K562 (cell line): ENCODE data around the gene AURKB. TPM values are rescaled to one million over a fixed set of nuclear protein-coding genes. Genes with fewer than 3 reads are reported as not detected.

ENCODE experiments used
- ARID2 ChIP-seq: fragments of 450-650 bp; IDR thresholded peaks from 2 replicates; pipeline ENCODE4 v1.6.1; 2017; ENCODE audit warnings: antibody characterized with exemption, mild to moderate bottlenecking
- ARNT ChIP-seq, 2 experiments: fragments of 450-650 bp; IDR thresholded peaks; 2 replicates each; pipeline ENCODE4 v1.6.1; 2016; ENCODE audit warnings: mild to moderate bottlenecking in 1 of 2
- CBX5 ChIP-seq: IDR thresholded peaks from 2 replicates; pipeline ENCODE4 v1.6.1; 2014; ENCODE audit warnings: low read depth, borderline replicate concordance
- DACH1 ChIP-seq: fragments of 450-650 bp; IDR thresholded peaks from 2 replicates; pipeline ENCODE4 v1.6.1; 2018; ENCODE audit not compliant: partially characterized antibody
- ETV6 ChIP-seq, 3 experiments: fragments of 150-350 bp in 1 of 3; sonication (generic) in 1 of 3; formaldehyde crosslinking in 1 of 3; IDR thresholded peaks; 2 replicates each; pipeline versions ENCODE4 v1.6.1 to v1.8.0; 2014 to 2022; ENCODE audit warnings: borderline replicate concordance in 2 of 3, low read depth in 2 of 3, antibody characterized with exemption in 1 of 3, low read length in 1 of 3, mild to moderate bottlenecking in 1 of 3, missing genetic modification reagents in 1 of 3
- FOXA1 ChIP-seq: fragments of 450-650 bp; IDR thresholded peaks from 2 replicates; pipeline ENCODE4 v1.6.1; 2016; ENCODE audit warnings: mild to moderate bottlenecking, borderline replicate concordance
- MCM2 ChIP-seq: fragments of 450-650 bp; IDR thresholded peaks from 2 replicates; pipeline ENCODE4 v1.6.1; 2017; ENCODE audit warnings: low read depth, mild to moderate bottlenecking
- MTA1 ChIP-seq: fragments of 450-650 bp; IDR thresholded peaks from 2 replicates; pipeline ENCODE4 v1.6.1; 2017; ENCODE audit warnings: borderline replicate concordance
- NR4A1 ChIP-seq, 2 experiments: fragments of 250-450 bp in 1 of 2; fragments of 450-650 bp in 1 of 2; sonication (Bioruptor Pico) in 1 of 2; IDR thresholded peaks; 2 replicates each; pipeline versions ENCODE4 v1.4.0 to v1.6.1; 2016 to 2020; ENCODE audit warnings: mild to moderate bottlenecking in 2 of 2, missing compliant biosample characterization in 1 of 2, missing genetic modification characterization in 1 of 2, moderate library complexity in 1 of 2
- PPARD ChIP-seq: fragments of 250-450 bp; sonication (Bioruptor Pico); IDR thresholded peaks from 2 replicates; pipeline ENCODE4 v1.8.0; 2022; ENCODE audit warnings: inconsistent platforms, mild to moderate bottlenecking, moderate library complexity
- RFX5 ChIP-seq: IDR thresholded peaks from 2 replicates; pipeline ENCODE4 v1.6.1; 2011; ENCODE audit warnings: low read depth, mild to moderate bottlenecking, improper control_type of control experiment, low read length
- RFX7 ChIP-seq: fragments of 250-450 bp; sonication (Bioruptor Pico); IDR thresholded peaks from 2 replicates; pipeline ENCODE4 v1.5.1; 2021; ENCODE audit warnings: mild to moderate bottlenecking
- XRCC5 ChIP-seq: fragments of 200-400 bp; formaldehyde crosslinking; IDR thresholded peaks from 2 replicates; pipeline ENCODE4 v1.6.1; 2017; ENCODE audit warnings: low read depth, mild to moderate bottlenecking, low read length
- ZNF263 ChIP-seq: sonication (generic); formaldehyde crosslinking; IDR thresholded peaks from 2 replicates; pipeline ENCODE4 v1.8.0; 2022; ENCODE audit warnings: mild to moderate bottlenecking, missing genetic modification reagents, borderline replicate concordance
- ZSCAN32 ChIP-seq: fragments of 450-650 bp; formaldehyde crosslinking; IDR thresholded peaks from 2 replicates; pipeline ENCODE4 v1.4.0; 2020; ENCODE audit warnings: mild to moderate bottlenecking, moderate library complexity
- polyA plus RNA-seq, 8 experiments: library from polyadenylated mRNA; depleted of rRNA in 4 of 8; stranded (reverse) in 5 of 8; unstranded in 3 of 8; fragments of >200 nt; fragmentation: Nextera tagmentation in 2 of 8; fragmentation: Illumina TruSeq in 1 of 8; extraction: Ambion mirVana in 2 of 8; extraction: Trizol in 1 of 8; gene quantifications; 2 replicates each; pipeline versions ENCODE4 v1.2.1 to v1.2.3, GENCODE V29; 2011 to 2014; ENCODE audit warnings: inconsistent platforms in 1 of 8, missing spikeins in 1 of 8
- total RNA-seq, 7 experiments: library from RNA; depleted of rRNA in 6 of 7; stranded (reverse); fragments of >200 nt in 6 of 7; fragmentation: Illumina TruSeq in 2 of 7; extraction: Trizol in 2 of 7; gene quantifications; 2 replicates each; pipeline versions ENCODE4 v1.2.1 to v1.2.3, GENCODE V29; 2011 to 2021; ENCODE audit warnings: low replicate concordance in 1 of 7
- TF ChIP-seq, protein P1 (sequence below): fragments of 450-650 bp; IDR thresholded peaks from 2 replicates; pipeline ENCODE4 v1.6.1; 2017; ENCODE audit warnings: antibody characterized with exemption
- TF ChIP-seq, protein P2 (sequence below): sonication (generic); formaldehyde crosslinking; IDR thresholded peaks from 2 replicates; pipeline ENCODE4 v1.8.0; 2022; ENCODE audit warnings: mild to moderate bottlenecking, missing genetic modification reagents
- TF ChIP-seq, protein P3 (sequence below): fragments of 450-650 bp; formaldehyde crosslinking; IDR thresholded peaks from 2 replicates; pipeline ENCODE4 v1.4.0; 2022; ENCODE audit warnings: mild to moderate bottlenecking, moderate library complexity
- TF ChIP-seq, protein P4 (sequence below): fragments of 450-650 bp; formaldehyde crosslinking; conservative IDR thresholded peaks from 2 replicates; pipeline ENCODE4 v1.4.0; 2022; ENCODE audit warnings: mild to moderate bottlenecking, missing genetic modification characterization
- TF ChIP-seq, protein P5 (sequence below): sonication (generic); formaldehyde crosslinking; IDR thresholded peaks from 2 replicates; pipeline ENCODE4 v1.8.0; 2022; ENCODE audit warnings: mild to moderate bottlenecking, low read depth, missing genetic modification reagents

AURKB gene
- total and polyA plus RNA-seq, 9 of the 15 experiments (the other 6 are each of a cell fraction or from before 2014, with no cell fraction given): 27.2 to 114 (median 74.8) TPM

DNA sequence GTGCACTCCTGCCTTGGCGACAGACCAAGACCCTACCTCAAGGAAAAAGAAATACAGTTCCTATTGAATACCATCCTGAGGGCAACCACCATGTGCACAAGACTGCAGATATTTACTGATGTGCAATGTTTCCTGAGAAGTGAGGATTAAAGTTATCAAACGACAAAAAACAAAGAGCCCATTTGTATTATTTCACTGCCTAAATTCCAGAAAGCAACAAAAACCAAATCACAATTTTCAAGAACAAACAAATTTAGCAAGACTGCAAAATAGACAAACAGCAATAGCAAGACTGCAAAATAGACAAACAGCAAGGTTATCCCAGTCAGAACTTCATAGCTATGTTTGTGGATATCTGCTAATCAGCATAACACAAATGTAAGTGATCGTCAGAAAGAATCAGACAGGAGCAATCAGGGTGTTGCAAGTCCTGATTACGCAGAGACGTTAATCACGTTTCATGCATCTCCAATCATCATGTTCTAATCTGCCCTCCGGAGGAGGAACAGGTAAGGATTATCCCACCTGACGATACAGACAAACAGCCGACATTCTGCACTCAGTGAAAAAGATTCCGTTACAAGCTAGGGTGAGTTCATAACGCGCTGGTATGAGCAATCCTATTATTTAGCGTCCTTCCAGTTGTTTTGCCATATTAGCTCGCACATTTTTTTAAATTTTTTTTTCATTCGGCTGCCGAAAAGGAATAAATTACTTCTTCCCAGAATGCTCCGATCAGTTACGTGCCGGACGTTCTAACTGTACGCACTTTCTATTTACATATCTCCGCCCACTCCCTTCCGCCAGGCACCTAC is 37.1 kb downstream of the AURKB start (continued):
- TF ChIP-seq, protein P1, sequence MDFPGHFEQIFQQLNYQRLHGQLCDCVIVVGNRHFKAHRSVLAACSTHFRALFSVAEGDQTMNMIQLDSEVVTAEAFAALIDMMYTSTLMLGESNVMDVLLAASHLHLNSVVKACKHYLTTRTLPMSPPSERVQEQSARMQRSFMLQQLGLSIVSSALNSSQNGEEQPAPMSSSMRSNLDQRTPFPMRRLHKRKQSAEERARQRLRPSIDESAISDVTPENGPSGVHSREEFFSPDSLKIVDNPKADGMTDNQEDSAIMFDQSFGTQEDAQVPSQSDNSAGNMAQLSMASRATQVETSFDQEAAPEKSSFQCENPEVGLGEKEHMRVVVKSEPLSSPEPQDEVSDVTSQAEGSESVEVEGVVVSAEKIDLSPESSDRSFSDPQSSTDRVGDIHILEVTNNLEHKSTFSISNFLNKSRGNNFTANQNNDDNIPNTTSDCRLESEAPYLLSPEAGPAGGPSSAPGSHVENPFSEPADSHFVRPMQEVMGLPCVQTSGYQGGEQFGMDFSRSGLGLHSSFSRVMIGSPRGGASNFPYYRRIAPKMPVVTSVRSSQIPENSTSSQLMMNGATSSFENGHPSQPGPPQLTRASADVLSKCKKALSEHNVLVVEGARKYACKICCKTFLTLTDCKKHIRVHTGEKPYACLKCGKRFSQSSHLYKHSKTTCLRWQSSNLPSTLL: no peak
- TF ChIP-seq RFX7 (CRISPR knock-in tag): peak; percentile 90
- TF ChIP-seq, protein P2, sequence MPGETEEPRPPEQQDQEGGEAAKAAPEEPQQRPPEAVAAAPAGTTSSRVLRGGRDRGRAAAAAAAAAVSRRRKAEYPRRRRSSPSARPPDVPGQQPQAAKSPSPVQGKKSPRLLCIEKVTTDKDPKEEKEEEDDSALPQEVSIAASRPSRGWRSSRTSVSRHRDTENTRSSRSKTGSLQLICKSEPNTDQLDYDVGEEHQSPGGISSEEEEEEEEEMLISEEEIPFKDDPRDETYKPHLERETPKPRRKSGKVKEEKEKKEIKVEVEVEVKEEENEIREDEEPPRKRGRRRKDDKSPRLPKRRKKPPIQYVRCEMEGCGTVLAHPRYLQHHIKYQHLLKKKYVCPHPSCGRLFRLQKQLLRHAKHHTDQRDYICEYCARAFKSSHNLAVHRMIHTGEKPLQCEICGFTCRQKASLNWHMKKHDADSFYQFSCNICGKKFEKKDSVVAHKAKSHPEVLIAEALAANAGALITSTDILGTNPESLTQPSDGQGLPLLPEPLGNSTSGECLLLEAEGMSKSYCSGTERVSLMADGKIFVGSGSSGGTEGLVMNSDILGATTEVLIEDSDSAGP (CRISPR knock-in tag): 0 out of 2 replicates have a peak, but pooled peaks have one; percentile 18
- peak; percentile 89 for TF ChIP-seq DACH1
- no peak for TF ChIP-seq PPARD (CRISPR knock-in tag)
- peak; percentile 95 for TF ChIP-seq MTA1
- TF ChIP-seq CBX5: no peak
- TF ChIP-seq MCM2: no peak
- TF ChIP-seq ARID2: peak; percentile 66; the same call in 1 of the 2 replicates
- peak; percentile 68; the same call in 1 of the 2 replicates for TF ChIP-seq ZSCAN32 (CRISPR knock-in tag)
- TF ChIP-seq, protein P3, sequence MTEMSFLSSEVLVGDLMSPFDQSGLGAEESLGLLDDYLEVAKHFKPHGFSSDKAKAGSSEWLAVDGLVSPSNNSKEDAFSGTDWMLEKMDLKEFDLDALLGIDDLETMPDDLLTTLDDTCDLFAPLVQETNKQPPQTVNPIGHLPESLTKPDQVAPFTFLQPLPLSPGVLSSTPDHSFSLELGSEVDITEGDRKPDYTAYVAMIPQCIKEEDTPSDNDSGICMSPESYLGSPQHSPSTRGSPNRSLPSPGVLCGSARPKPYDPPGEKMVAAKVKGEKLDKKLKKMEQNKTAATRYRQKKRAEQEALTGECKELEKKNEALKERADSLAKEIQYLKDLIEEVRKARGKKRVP (CRISPR knock-in tag): peak; percentile 89
- TF ChIP-seq, protein P4, sequence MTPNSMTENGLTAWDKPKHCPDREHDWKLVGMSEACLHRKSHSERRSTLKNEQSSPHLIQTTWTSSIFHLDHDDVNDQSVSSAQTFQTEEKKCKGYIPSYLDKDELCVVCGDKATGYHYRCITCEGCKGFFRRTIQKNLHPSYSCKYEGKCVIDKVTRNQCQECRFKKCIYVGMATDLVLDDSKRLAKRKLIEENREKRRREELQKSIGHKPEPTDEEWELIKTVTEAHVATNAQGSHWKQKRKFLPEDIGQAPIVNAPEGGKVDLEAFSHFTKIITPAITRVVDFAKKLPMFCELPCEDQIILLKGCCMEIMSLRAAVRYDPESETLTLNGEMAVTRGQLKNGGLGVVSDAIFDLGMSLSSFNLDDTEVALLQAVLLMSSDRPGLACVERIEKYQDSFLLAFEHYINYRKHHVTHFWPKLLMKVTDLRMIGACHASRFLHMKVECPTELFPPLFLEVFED (CRISPR knock-in tag): peak; percentile 100
- no peak for TF ChIP-seq XRCC5
- no peak for TF ChIP-seq FOXA1
- no peak; the same call in 1 of the 2 replicates for TF ChIP-seq RFX5
- no peak for TF ChIP-seq NR4A1 (CRISPR knock-in tag; IDR thresholded peaks at IDR 0.05)
- TF ChIP-seq NR4A1 (tag; IDR thresholded peaks at IDR 0.05): peak; percentile 56; the same call in 1 of the 2 replicates
- peak in 1 of 2 experiments; percentile 89; a peak in 1 of 4 replicates for TF ChIP-seq ETV6 (IDR thresholded peaks at IDR 0.05; ENCODE audit: borderline replicate concordance in 1 of 2, low read depth in 2 of 2, low read length in 1 of 2)
- TF ChIP-seq ETV6 (CRISPR knock-in tag; IDR thresholded peaks at IDR 0.05; ENCODE audit: borderline replicate concordance): no peak
- TF ChIP-seq, protein P5, sequence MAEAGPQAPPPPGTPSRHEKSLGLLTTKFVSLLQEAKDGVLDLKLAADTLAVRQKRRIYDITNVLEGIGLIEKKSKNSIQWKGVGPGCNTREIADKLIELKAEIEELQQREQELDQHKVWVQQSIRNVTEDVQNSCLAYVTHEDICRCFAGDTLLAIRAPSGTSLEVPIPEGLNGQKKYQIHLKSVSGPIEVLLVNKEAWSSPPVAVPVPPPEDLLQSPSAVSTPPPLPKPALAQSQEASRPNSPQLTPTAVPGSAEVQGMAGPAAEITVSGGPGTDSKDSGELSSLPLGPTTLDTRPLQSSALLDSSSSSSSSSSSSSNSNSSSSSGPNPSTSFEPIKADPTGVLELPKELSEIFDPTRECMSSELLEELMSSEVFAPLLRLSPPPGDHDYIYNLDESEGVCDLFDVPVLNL (CRISPR knock-in tag): no peak
- peak; percentile 67; the same call in 1 of the 2 replicates for TF ChIP-seq ZNF263 (CRISPR knock-in tag)
- peak; percentile 95 to 98 for TF ChIP-seq ARNT (IDR thresholded peaks at IDR 0.05)
